Upper lobe of left lung (tissue), 6 donors: Measurements from ENCODE around the gene CLASRP. TPM values are rescaled to one million over a fixed set of nuclear protein-coding genes. Genes with fewer than 3 reads are reported as not detected.

ENCODE experiments used
- ATAC-seq, 2 donors: fragments of 200-7000 bp; cut with Tn5 transposase; one replicate each; pipeline ENCODE4 v1.9.1; 2022; ENCODE audit warnings: mild to moderate bottlenecking in 2 of 2, moderate library complexity in 2 of 2; ENCODE audit not compliant: low FRiP score in 2 of 2
- DNase-seq, 2 donors: peaks; one replicate each; pipeline ENCODE4 v3.0.0-alpha.2; 2019 to 2020
- H3K27ac ChIP-seq, 4 donors: fragments of 200-600 bp; sonication (generic); one replicate each; pipeline ENCODE4 v1.5.1; 2016 to 2019
- H3K27me3 ChIP-seq, 4 donors: fragments of 200-600 bp; sonication (generic); one replicate each; pipeline ENCODE4 v1.5.1; 2017 to 2019
- H3K36me3 ChIP-seq, 4 donors: fragments of 200-600 bp; sonication (generic); one replicate each; pipeline ENCODE4 v1.5.1; 2016 to 2019
- H3K4me1 ChIP-seq, 4 donors: fragments of 200-600 bp; sonication (generic); one replicate each; pipeline ENCODE4 v1.5.1; 2018 to 2019
- H3K4me3 ChIP-seq, 4 donors: fragments of 200-600 bp; sonication (generic); one replicate each; pipeline ENCODE4 v1.5.1; 2017 to 2019; ENCODE audit warnings: mild to moderate bottlenecking in 2 of 4, moderate library complexity in 1 of 4
- H3K9me3 ChIP-seq, 4 donors: fragments of 200-600 bp; sonication (generic); one replicate each; pipeline ENCODE4 v1.5.1; 2018 to 2019
- CTCF ChIP-seq, 6 experiments: fragments of 450-650 bp in 4 of 6; fragments of 200-600 bp in 2 of 6; sonication (generic) in 2 of 6; IDR thresholded peaks; one replicate each; pipeline ENCODE4 v1.5.1; 2016 to 2019; ENCODE audit warnings: antibody characterized with exemption in 6 of 6
- EP300 ChIP-seq, 4 donors: sonication (generic); formaldehyde crosslinking; IDR thresholded peaks; one replicate each; pipeline ENCODE4 v1.5.1; 2017; ENCODE audit warnings: antibody characterized with exemption in 4 of 4, control low read depth in 2 of 4
- POLR2A ChIP-seq, 4 donors: fragments of 450-650 bp; IDR thresholded peaks; one replicate each; pipeline ENCODE4 v1.5.1; 2016 to 2017; ENCODE audit warnings: antibody characterized with exemption in 4 of 4, mild to moderate bottlenecking in 2 of 4
- POLR2AphosphoS5 ChIP-seq, 2 donors: sonication (generic); formaldehyde crosslinking; IDR thresholded peaks; one replicate each; pipeline ENCODE4 v1.5.1; 2017; ENCODE audit warnings: antibody characterized with exemption in 2 of 2
- WGBS, 2 donors: methylation state at CpG; one replicate each; pipeline ENCODE4 v1.1.5; 2017 to 2018; 5-methylcytosine and 5-hydroxymethylcytosine counted together
- total RNA-seq, 6 donors: library from RNA; depleted of rRNA in 4 of 6; stranded (reverse); fragments of >200 nt in 4 of 6; gene quantifications; one replicate each; pipeline versions ENCODE4 v1.1.0 to v1.2.1, GENCODE V29; 2016 to 2021
- donor health status: DM: no; HTN: no; CAD: no; lungs with moderate emphysema.
- donor health status: DM: no; HTN: yes; CAD: no; lungs with severe emphysema.

The CLASRP gene
- total RNA-seq, 6 donors from 2014 or later = 38.0 to 295 (median 71.6) TPM

- Histone ChIP-seq H3K27ac (no peak overlapping the region), H3K27me3 (no peaks in the 10 kb centered on the region), H3K9me3 (no peaks in the 10 kb centered on the region), H3K4me3 (no peak overlapping the region), H3K4me1 (peaks cover 44 to 73% (median 58%) of the 10 kb centered on the region in 4 donors), H3K36me3 (peaks cover 0 to 10% (median 0%) of the 10 kb centered on the region in 4 donors)
- ATAC-seq (no peak), DNase-seq (no peak)
- TF ChIP-seq EP300 (IDR thresholded peaks at IDR 0.05) (no peak), POLR2A (IDR thresholded peaks at IDR 0.05) (no peak), CTCF (IDR thresholded peaks at IDR 0.05) (no peak), POLR2AphosphoS5 (IDR thresholded peaks at IDR 0.05) (no peak)
- WGBS, 2 donors = 85 to 90% methylated on average over 5 of the region's 5 CpGs
Observed at GRCh38 chr19:45094707-45095106, 55.9 kb downstream of the CLASRP start.

- H3K4me3 ChIP-seq = no peak overlapping the region
- no peaks in the 10 kb centered on the region for H3K9me3 ChIP-seq
- peaks cover 0 to under 1% (median 0%) of the 10 kb centered on the region in 4 donors for H3K36me3 ChIP-seq
- H3K27me3 ChIP-seq = no peaks in the 10 kb centered on the region
- TF ChIP-seq EP300 (IDR thresholded peaks at IDR 0.05) = no peak
- TF ChIP-seq POLR2A (IDR thresholded peaks at IDR 0.05) = no peak
- no peak for TF ChIP-seq POLR2AphosphoS5 (IDR thresholded peaks at IDR 0.05)
- TF ChIP-seq CTCF (IDR thresholded peaks at IDR 0.05) = no peak
- WGBS, 2 donors = 90 to 92% methylated on average over 14 of the region's 14 CpGs
- no peak for ATAC-seq
- H3K27ac ChIP-seq = no peak overlapping the region
- DNase-seq = no peak
- peaks cover 42 to 72% (median 55%) of the 10 kb centered on the region in 4 donors for H3K4me1 ChIP-seq
Observed at GRCh38 chr19:45095496-45096413, 56.9 kb downstream of the CLASRP start.

DNA sequence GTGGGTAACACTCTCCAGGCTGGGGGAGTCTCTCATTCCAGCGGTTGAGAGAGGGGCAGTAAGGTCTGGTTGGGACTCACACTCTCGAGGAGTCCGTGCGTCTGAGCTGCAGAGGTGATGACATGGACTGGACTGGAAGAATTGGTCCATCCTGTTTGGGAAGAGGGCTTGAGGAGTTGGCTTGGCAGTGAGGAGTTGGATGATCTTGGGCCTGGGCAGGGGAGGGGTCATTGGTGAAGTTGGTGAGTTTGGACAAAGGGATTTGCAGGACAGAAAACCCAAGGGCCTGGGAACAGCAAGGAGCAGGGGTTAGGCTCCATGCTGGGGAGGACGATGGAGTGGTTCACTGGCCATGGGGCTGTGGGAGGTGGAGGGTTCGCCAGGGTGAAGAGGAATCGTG lies 57.9 kb downstream of the CLASRP start:
- H3K9me3 ChIP-seq = no peaks in the 10 kb centered on the region
- no peak overlapping the region for H3K27ac ChIP-seq
- H3K27me3 ChIP-seq = no peaks in the 10 kb centered on the region
- no peaks in the 10 kb centered on the region for H3K36me3 ChIP-seq
- ATAC-seq (no peak), DNase-seq (no peak)
- H3K4me3 ChIP-seq = no peak overlapping the region
- 88 to 89% methylated on average over 7 of the region's 7 CpGs for WGBS, 2 donors
- H3K4me1 ChIP-seq = peaks cover 38 to 66% (median 50%) of the 10 kb centered on the region in 4 donors
- TF ChIP-seq POLR2AphosphoS5 (IDR thresholded peaks at IDR 0.05) (no peak), CTCF (IDR thresholded peaks at IDR 0.05) (no peak), EP300 (IDR thresholded peaks at IDR 0.05) (no peak), POLR2A (IDR thresholded peaks at IDR 0.05) (no peak)

GRCh38 chr19:45097450-45097775 lies 58.6 kb downstream of the CLASRP start:
- Histone ChIP-seq H3K9me3 (no peaks in the 10 kb centered on the region), H3K27ac (peak overlapping the region in 2 of 4 donors; percentile 12 to 80)
- WGBS, 2 donors = 81 to 92% methylated on average over 3 to 7 of the region's 7 CpGs

More at GRCh38 chr19:45097450-45097775, 58.6 kb downstream of the CLASRP start:
- Histone ChIP-seq H3K27me3 (no peaks in the 10 kb centered on the region), H3K4me1 (peaks cover 38 to 73% (median 50%) of the 10 kb centered on the region in 4 donors), H3K4me3 (no peak overlapping the region), H3K36me3 (no peaks in the 10 kb centered on the region)
- ATAC-seq = no peak
- no peak for DNase-seq
- TF ChIP-seq POLR2AphosphoS5 (IDR thresholded peaks at IDR 0.05) (no peak), EP300 (IDR thresholded peaks at IDR 0.05) (no peak), CTCF (IDR thresholded peaks at IDR 0.05) (no peak), POLR2A (IDR thresholded peaks at IDR 0.05) (no peak)
